GM21737 (cell line): ENCODE data around the gene CFAP52.
"Not testable (repeated sequence)": the region's sequence is repeated elsewhere in the genome, so short reads cannot be mapped to it uniquely, and the experiment has no call there.

Source experiments
- ATAC-seq: cut with Tn5 transposase; IDR thresholded peaks from one replicate; pipeline ENCODE4 v1.9.1; 2021; ENCODE audit warnings: mild to moderate bottlenecking, moderate library complexity; ENCODE audit not compliant: unreplicated experiment

CFAP52 gene

GRCh38 chr17:9568004-9568403 is 8.4 kb upstream of the CFAP52 start:
- no peak for ATAC-seq

GRCh38 chr17:9568957-9569588 is 7.4 kb upstream of the CFAP52 start:
- ATAC-seq, result no peak

GRCh38 chr17:9571201-9571600 is 5.2 kb upstream of the CFAP52 start:
- ATAC-seq, result no peak

- peak; percentile 70 for ATAC-seq
Observed at GRCh38 chr17:9575381-9576101, 901 bp upstream of the CFAP52 start, which contains the start of gene STX8. TSS of gene STX8 (minus strand) at chr17:9575820. CDS start at chr17:9575808, 12 bp downstream.

GRCh38 chr17:9577373-9577709 is 899 bp downstream of the CFAP52 start:
- no peak for ATAC-seq

GRCh38 chr17:9587969-9588656 is 11.7 kb downstream of the CFAP52 start:
- ATAC-seq, result no peak

- ATAC-seq, result no peak
Observed at GRCh38 chr17:9594065-9594464, 17.6 kb downstream of the CFAP52 start.

GRCh38 chr17:9597638-9598037 is 21.2 kb downstream of the CFAP52 start:
- not testable (repeated sequence) for ATAC-seq

- ATAC-seq, result no peak
Observed at GRCh38 chr17:9598661-9599060, 22.2 kb downstream of the CFAP52 start.

- ATAC-seq, result not testable (repeated sequence)
Observed at GRCh38 chr17:9604583-9604982, 28.1 kb downstream of the CFAP52 start.

- ATAC-seq, result no peak
Observed at GRCh38 chr17:9606453-9606852, 30.0 kb downstream of the CFAP52 start.

GRCh38 chr17:9607058-9607457 is 30.6 kb downstream of the CFAP52 start:
- not testable (repeated sequence) for ATAC-seq

- ATAC-seq, result no peak
Observed at GRCh38 chr17:9611557-9611956, 35.1 kb downstream of the CFAP52 start.

GRCh38 chr17:9612006-9612405 is 35.6 kb downstream of the CFAP52 start:
- no peak for ATAC-seq

GRCh38 chr17:9615486-9615885 is 39.0 kb downstream of the CFAP52 start:
- ATAC-seq, result no peak

GRCh38 chr17:9622961-9623360 is 46.5 kb downstream of the CFAP52 start:
- ATAC-seq, result no peak

GRCh38 chr17:9628509-9628908 is 52.1 kb downstream of the CFAP52 start:
- ATAC-seq, result no peak

- no peak for ATAC-seq
Observed at GRCh38 chr17:9632741-9633140, 56.3 kb downstream of the CFAP52 start.

- ATAC-seq, result no peak
Observed at GRCh38 chr17:9635340-9635739, 58.9 kb downstream of the CFAP52 start.

GRCh38 chr17:9636501-9636900 is 60.1 kb downstream of the CFAP52 start:
- no peak for ATAC-seq

GRCh38 chr17:9640388-9640787 is 63.9 kb downstream of the CFAP52 start:
- not testable (repeated sequence) for ATAC-seq

GRCh38 chr17:9643611-9644010 is 67.2 kb downstream of the CFAP52 start:
- ATAC-seq, result no peak
